Heart right ventricle (tissue), 16 donors: ENCODE data around the gene DAG1. TPM values are rescaled to one million over a fixed set of nuclear protein-coding genes. Genes with fewer than 3 reads are reported as not detected.

Experiments
- ATAC-seq, 8 donors: fragments of 200-7000 bp; cut with Tn5 transposase; one replicate each; pipeline ENCODE4 v1.9.1; 2020; ENCODE audit warnings: mild to moderate bottlenecking in 8 of 8, moderate library complexity in 8 of 8, moderate number of reproducible peaks in 1 of 8
- DNase-seq, 2 donors: peaks; one replicate each; pipeline ENCODE4 v3.0.0-alpha.2; 2020
- H3K27ac ChIP-seq, 10 donors: fragments of 200-600 bp; sonication (generic) in 2 of 10; one replicate each; pipeline versions ENCODE4 v1.5.0 to v1.8.0; 2020 to 2022; ENCODE audit warnings: mild to moderate bottlenecking in 3 of 10
- H3K27me3 ChIP-seq, 7 donors: fragments of 200-600 bp; one replicate each; pipeline ENCODE4 v1.8.0; 2021 to 2022; ENCODE audit warnings: mild to moderate bottlenecking in 2 of 7
- H3K36me3 ChIP-seq, 9 donors: fragments of 200-600 bp; sonication (generic) in 1 of 9; one replicate each; pipeline versions ENCODE4 v1.5.0 to v1.8.0; 2020 to 2022; ENCODE audit warnings: mild to moderate bottlenecking in 2 of 9
- H3K4me1 ChIP-seq, 9 donors: fragments of 200-600 bp; sonication (generic) in 1 of 9; one replicate each; pipeline versions ENCODE4 v1.5.0 to v1.8.0; 2020 to 2022; ENCODE audit warnings: mild to moderate bottlenecking in 4 of 9
- H3K4me3 ChIP-seq, 10 donors: fragments of 200-600 bp; sonication (generic) in 2 of 10; one replicate each; pipeline versions ENCODE4 v1.5.0 to v1.8.0; 2020 to 2022; ENCODE audit warnings: mild to moderate bottlenecking in 7 of 10, moderate library complexity in 2 of 10
- H3K9me3 ChIP-seq, 11 donors: fragments of 200-600 bp in 10 of 11; sonication (generic) in 2 of 11; one replicate each; pipeline versions ENCODE4 v1.5.0 to v1.8.0; 2013 to 2022; ENCODE audit warnings: mild to moderate bottlenecking in 2 of 11, control low read depth in 1 of 11, moderate library complexity in 1 of 11
- WGBS, 2 donors: extraction: QIAGEN DNeasy Blood & Tissue Kit; methylation state at CpG; one replicate each; pipeline ENCODE4 v1.1.7; 2013; ENCODE audit warnings: inconsistent platforms in 1 of 2; 5-methylcytosine and 5-hydroxymethylcytosine counted together
- intact Hi-C, 10 donors: fragments of 100-400 bp; cut with DNase I; formaldehyde crosslinking; loops; one replicate each; pipeline versions ENCODE4 v1.11.1 to v1.14.2; 2022
- polyA plus RNA-seq, 2 donors: library from polyadenylated mRNA; stranded (reverse); fragments of 200-250 nt; gene quantifications; one replicate each; pipeline ENCODE4 v1.2.3, GENCODE V29; 2013
- total RNA-seq, 10 donors: library from RNA; stranded (reverse); fragmentation: NEBNext Ultra II Directional in 3 of 10; extraction: Animal tissue kit (Norgen Biotek cat#: 25700) in 3 of 10; gene quantifications; one replicate each; pipeline versions ENCODE4 v1.2.1 to v1.2.4, GENCODE V29; 2021 to 2023
- TF ChIP-seq, protein P1 (sequence below), 9 donors: fragments of 200-600 bp; sonication (generic) in 2 of 9; IDR thresholded peaks; one replicate each; pipeline versions ENCODE4 v1.5.0 to v1.8.0; 2021 to 2022; ENCODE audit warnings: antibody characterized with exemption in 9 of 9, mild to moderate bottlenecking in 5 of 9, moderate library complexity in 1 of 9
- donor health status: Arrhythmogenic right ventricular cardiomyopathy.
- donor health status: ischemic (EF 13 %, LVEDD 7.1; RV severe dilation, severe dysfunction).
- donor health status: healthy with polysubstance abuse.
- donor health status: DM: no; HTN: yes; CAD: no.
- donor health status: DM: no; HTN: no; CAD: no.
- donor health status: ischemic (EF 25% LVEDD 6.9; RV normal size, moderate dysfunction).
- donor health status: ischemic (EF 25% LVEDD 5.7; RV mildly dilated, moderate dysfunction).
- donor health status: healthy.
- donor health status: DM: yes; HTN: yes; CAD: no.
- donor health status: Ischemic cardiomyopathy.
- donor health status: ischemic (EF 35%, LVEDD 5.7; RV mildly dilated, moderate dysfunction).
- donor health status: nonischemic (EF 11% LVEDD 7.7; RV severe dilation, severe dysfunction).
- donor health status: DM: yes; HTN: yes; CAD: no.
- donor health status: PGD.
- donor health status: ischemic (EF 29% LVEDD 5.4; RV normal size, mild dysfunction).
- donor health status: nonischemic (EF 23%, LVEDD 6.1; RV moderate dilation, normal function).

The DAG1 gene
- total and polyA plus RNA-seq, 12 donors = 37.7 to 173 (median 135) TPM

GRCh38 chr3:49424816-49425215 is 45.3 kb upstream of the DAG1 start:
- 92 to 95% methylated on average over 6 of the region's 6 CpGs for WGBS, 2 donors
- H3K36me3 ChIP-seq = peaks cover 0 to 59% (median 15%) of the 10 kb centered on the region in 9 donors
- H3K9me3 ChIP-seq = no peaks in the 10 kb centered on the region
- DNase-seq = no peak
- ATAC-seq = no peak
- no peak overlapping the region for H3K4me3 ChIP-seq
- H3K4me1 ChIP-seq = peaks cover 2 to 40% (median 15%) of the 10 kb centered on the region in 9 donors
- no peak overlapping the region for H3K27ac ChIP-seq
- intact Hi-C loops = loop anchor here in 2 of 10 donors (10.0 kb wide), 2 partner anchors 260 to 400 kb away; partner anchors contain the start of genes CCDC71 (in 1 of the 2), IMPDH2 (in 1 of the 2) and NDUFAF3 (in 1 of the 2)
- TF ChIP-seq, protein P1, sequence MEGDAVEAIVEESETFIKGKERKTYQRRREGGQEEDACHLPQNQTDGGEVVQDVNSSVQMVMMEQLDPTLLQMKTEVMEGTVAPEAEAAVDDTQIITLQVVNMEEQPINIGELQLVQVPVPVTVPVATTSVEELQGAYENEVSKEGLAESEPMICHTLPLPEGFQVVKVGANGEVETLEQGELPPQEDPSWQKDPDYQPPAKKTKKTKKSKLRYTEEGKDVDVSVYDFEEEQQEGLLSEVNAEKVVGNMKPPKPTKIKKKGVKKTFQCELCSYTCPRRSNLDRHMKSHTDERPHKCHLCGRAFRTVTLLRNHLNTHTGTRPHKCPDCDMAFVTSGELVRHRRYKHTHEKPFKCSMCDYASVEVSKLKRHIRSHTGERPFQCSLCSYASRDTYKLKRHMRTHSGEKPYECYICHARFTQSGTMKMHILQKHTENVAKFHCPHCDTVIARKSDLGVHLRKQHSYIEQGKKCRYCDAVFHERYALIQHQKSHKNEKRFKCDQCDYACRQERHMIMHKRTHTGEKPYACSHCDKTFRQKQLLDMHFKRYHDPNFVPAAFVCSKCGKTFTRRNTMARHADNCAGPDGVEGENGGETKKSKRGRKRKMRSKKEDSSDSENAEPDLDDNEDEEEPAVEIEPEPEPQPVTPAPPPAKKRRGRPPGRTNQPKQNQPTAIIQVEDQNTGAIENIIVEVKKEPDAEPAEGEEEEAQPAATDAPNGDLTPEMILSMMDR (IDR thresholded peaks at IDR 0.05) = no peak
- no peaks in the 10 kb centered on the region for H3K27me3 ChIP-seq

DNA sequence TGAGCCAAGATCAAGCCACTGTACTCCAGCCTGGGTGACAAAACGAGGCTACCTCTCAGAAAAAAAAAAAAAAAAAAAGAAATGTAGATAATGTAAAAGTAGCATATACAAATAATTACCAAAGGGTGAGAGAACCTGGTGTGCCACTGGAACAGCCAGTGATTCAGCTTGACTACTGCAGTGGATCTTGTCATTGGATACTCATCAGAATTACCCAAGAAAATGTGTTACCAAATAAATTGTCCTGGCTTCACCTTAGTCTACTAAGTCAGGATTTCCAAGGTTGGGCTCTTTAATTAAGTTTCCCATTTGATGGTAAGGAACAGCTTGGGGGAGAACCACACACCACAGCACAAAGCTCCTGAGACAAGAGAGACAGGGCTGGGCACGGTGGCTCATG is 42.5 kb upstream of the DAG1 start:
- DNase-seq = no peak
- Histone ChIP-seq H3K9me3 (no peaks in the 10 kb centered on the region), H3K27ac (peak overlapping the region in 1 of 10 donors; percentile 95), H3K4me3 (no peak overlapping the region), H3K4me1 (peaks cover 2 to 23% (median 15%) of the 10 kb centered on the region in 9 donors), H3K27me3 (no peaks in the 10 kb centered on the region), H3K36me3 (peaks cover 0 to 36% (median 9%) of the 10 kb centered on the region in 9 donors)
- TF ChIP-seq, protein P1 (IDR thresholded peaks at IDR 0.05) = no peak
- ATAC-seq = no peak
- 91 to 95% methylated on average over 2 of the region's 2 CpGs for WGBS, 2 donors
- intact Hi-C loops = loop anchor here in 2 of 10 donors (10.0 kb wide), 2 partner anchors 263 to 403 kb away; partner anchors contain the start of genes CCDC71 (in 1 of the 2), IMPDH2 (in 1 of the 2) and NDUFAF3 (in 1 of the 2)

GRCh38 chr3:49428752-49429080 is 41.4 kb upstream of the DAG1 start:
- H3K27me3 ChIP-seq = no peaks in the 10 kb centered on the region
- peaks cover 0 to 28% (median 9%) of the 10 kb centered on the region in 9 donors for H3K36me3 ChIP-seq
- TF ChIP-seq, protein P1 (IDR thresholded peaks at IDR 0.05) = no peak
- intact Hi-C loops = loop anchor here in 2 of 10 donors (10.0 kb wide), 2 partner anchors 264 to 404 kb away; partner anchors contain the start of genes CCDC71 (in 1 of the 2), IMPDH2 (in 1 of the 2) and NDUFAF3 (in 1 of the 2)
- H3K4me3 ChIP-seq = peak overlapping the region; percentile 57 to 83 (median 72)
- ATAC-seq (peak in 4 of 8 donors; percentile 1 to 5 (median 2)), DNase-seq (no peak)
- H3K9me3 ChIP-seq = no peaks in the 10 kb centered on the region
- 5 to 10% methylated on average over 9 of the region's 9 CpGs for WGBS, 2 donors
- H3K27ac ChIP-seq = peak overlapping the region; percentile 90 to 97 (median 95)
- H3K4me1 ChIP-seq = peaks cover 2 to 21% (median 10%) of the 10 kb centered on the region in 9 donors

DNA sequence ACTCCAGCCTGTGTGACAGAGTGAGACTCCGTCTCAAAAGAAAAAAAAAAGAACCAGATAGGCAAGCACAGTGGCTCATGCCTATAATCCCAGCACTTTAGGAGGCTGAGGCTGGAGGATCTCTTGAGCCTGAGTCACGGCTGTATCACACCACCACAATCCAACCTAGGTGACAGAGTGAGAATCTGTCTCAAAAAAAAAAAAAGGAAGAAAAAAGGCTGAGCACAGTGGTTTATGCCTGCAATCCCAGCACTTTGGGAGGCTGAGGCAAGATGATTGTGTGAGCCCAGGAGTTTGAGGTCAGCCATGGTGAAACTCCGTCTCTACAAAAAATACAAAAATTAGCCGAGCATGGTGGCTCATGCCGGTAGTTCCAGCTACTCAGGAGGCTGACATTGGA is 35.3 kb upstream of the DAG1 start:
- 87 to 91% methylated on average over 5 of the region's 5 CpGs for WGBS, 2 donors

More for the DNA sequence above, 35.3 kb upstream of the DAG1 start:
- Histone ChIP-seq H3K27me3 (no peaks in the 10 kb centered on the region), H3K36me3 (no peaks in the 10 kb centered on the region), H3K4me3 (no peak overlapping the region), H3K9me3 (no peaks in the 10 kb centered on the region), H3K27ac (no peak overlapping the region), H3K4me1 (peaks cover 0 to 7% (median 3%) of the 10 kb centered on the region in 9 donors)
- intact Hi-C loops = loop anchor here in 1 of 10 donors (5.0 kb wide), 1 partner anchor 92 kb away; the partner anchor contains the start of gene USP4
- TF ChIP-seq, protein P1 (IDR thresholded peaks at IDR 0.05) = no peak
- ATAC-seq (peak in 1 of 8 donors; percentile 36), DNase-seq (no peak)
